Natural killer cell (primary cell): ENCODE measurements around the gene OR13J1. TPM values are rescaled to one million over a fixed set of nuclear protein-coding genes. Genes with fewer than 3 reads are reported as not detected.

ENCODE experiments used
- ATAC-seq, 3 donors: fragments of 150-1000 bp in 2 of 3; fragments of 200-7000 bp in 1 of 3; cut with Tn5 transposase; 1 replicate in 1 of 3; 2 replicates in 2 of 3; pipeline ENCODE4 v1.10.0; 2021; ENCODE audit warnings: mild to moderate bottlenecking in 2 of 3, moderate library complexity in 2 of 3
- DNase-seq, 2 donors: peaks; one replicate each; pipeline versions ENCODE4 v3.0.0 to v3.0.0-alpha.2; 2013 to 2021; ENCODE audit warnings: mixed read lengths in 1 of 2
- H3K27ac ChIP-seq: one replicate; pipeline ENCODE4 v1.5.1; 2013; ENCODE audit warnings: mild to moderate bottlenecking, low read length
- H3K27me3 ChIP-seq: one replicate; pipeline ENCODE4 v1.6.1; 2013; ENCODE audit warnings: low read length; ENCODE audit not compliant: control insufficient read depth, insufficient read depth
- H3K36me3 ChIP-seq: one replicate; pipeline ENCODE4 v1.6.1; 2013; ENCODE audit warnings: low read length; ENCODE audit not compliant: control insufficient read depth, insufficient read depth
- H3K4me1 ChIP-seq: one replicate; pipeline ENCODE4 v1.6.1; 2013; ENCODE audit warnings: low read length; ENCODE audit not compliant: control insufficient read depth, insufficient read depth
- H3K4me3 ChIP-seq: one replicate; pipeline ENCODE4 v1.5.1; 2013; ENCODE audit warnings: low read length
- H3K9me3 ChIP-seq: one replicate; pipeline ENCODE4 v1.6.1; 2013; ENCODE audit warnings: low read length; ENCODE audit not compliant: control insufficient read depth, insufficient read depth
- H3K27ac Mint-ChIP-seq, 2 donors: one replicate each; pipeline ENCODE4 v1.8.0; 2022; ENCODE audit warnings: mild to moderate bottlenecking in 2 of 2, mixed read lengths in 2 of 2, moderate library complexity in 1 of 2
- H3K27me3 Mint-ChIP-seq, 2 donors: one replicate each; pipeline ENCODE4 v1.8.0; 2022; ENCODE audit warnings: low read depth in 2 of 2, mixed read lengths in 2 of 2
- H3K36me3 Mint-ChIP-seq: one replicate; pipeline ENCODE4 v1.8.0; 2022; ENCODE audit warnings: mixed read lengths
- H3K4me1 Mint-ChIP-seq, 2 donors: one replicate each; pipeline ENCODE4 v1.8.0; 2022; ENCODE audit warnings: mixed read lengths in 2 of 2
- H3K4me3 Mint-ChIP-seq: one replicate; pipeline ENCODE4 v1.8.0; 2022; ENCODE audit warnings: mild to moderate bottlenecking, moderate library complexity, mixed read lengths
- H3K9me3 Mint-ChIP-seq, 2 donors: one replicate each; pipeline ENCODE4 v1.8.0; 2022; ENCODE audit warnings: mixed read lengths in 2 of 2
- CTCF ChIP-seq: fragments of 200-600 bp; IDR thresholded peaks from one replicate; pipeline ENCODE4 v1.8.0; 2022; ENCODE audit warnings: antibody characterized with exemption
- WGBS: methylation state at CpG from one replicate; pipeline ENCODE4 v1.1.7; 2013; ENCODE audit warnings: missing lambda C conversion rate; ENCODE audit not compliant: insufficient coverage; 5-methylcytosine and 5-hydroxymethylcytosine counted together
- intact Hi-C: fragments of 100-400 bp; cut with micrococcal nuclease; formaldehyde crosslinking; loops from one replicate; pipeline ENCODE4 v1.14.2; 2022
- total RNA-seq, 4 donors: library from RNA; stranded (reverse); fragments of 120-200 nt in 1 of 4; gene quantifications; one replicate each; pipeline versions ENCODE4 v1.2.3 to v1.2.4, GENCODE V29; 2013 to 2022

OR13J1 gene
- total RNA-seq, 3 donors from 2014 or later (not counting 1 experiment from before 2014, with no cell fraction given), result not detected

DNA sequence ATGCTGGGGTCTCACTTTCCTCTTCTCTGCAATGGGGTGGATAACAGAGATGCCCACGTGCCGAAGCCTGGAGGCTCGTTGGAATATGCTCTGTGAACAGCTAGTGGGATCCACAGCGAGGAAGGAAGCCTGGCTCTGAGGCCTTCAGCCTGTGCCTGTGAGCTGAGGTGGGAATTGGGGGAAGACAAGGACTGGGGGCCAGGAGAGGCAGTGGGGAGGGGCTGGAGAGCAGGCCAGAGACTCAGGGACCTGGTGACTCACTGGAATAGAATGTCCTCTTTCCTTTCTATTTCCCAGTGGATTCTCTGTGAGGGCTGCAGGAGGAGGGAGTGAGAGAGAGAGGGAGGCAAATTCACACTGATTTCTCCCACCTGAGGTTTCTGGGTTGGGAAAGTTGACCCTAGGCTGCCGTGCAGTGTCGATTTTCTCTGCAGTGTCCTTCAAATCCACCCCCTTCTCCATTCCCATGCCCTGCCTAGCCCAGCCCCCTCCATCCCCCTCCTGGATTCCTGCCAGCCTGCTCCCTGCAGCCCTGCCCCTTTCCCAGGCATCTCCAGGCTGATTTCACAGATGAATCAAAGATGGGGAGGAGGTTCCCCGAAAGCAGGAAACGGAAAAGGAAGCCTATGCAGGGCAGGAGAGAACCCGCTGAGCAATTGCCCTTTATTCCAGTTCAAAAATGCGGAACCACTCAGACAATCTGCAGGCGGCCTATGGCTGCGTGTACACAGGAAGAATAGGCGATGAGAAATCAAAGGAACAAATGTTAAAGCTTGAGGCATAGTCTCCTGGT, 37.7 kb upstream of the OR13J1 start:
- Histone ChIP-seq H3K4me3 (no peak overlapping the region), H3K27me3 (no peaks in the 10 kb centered on the region), H3K27ac (no peak overlapping the region), H3K4me1 (peaks cover 30% of the 10 kb centered on the region), H3K9me3 (no peaks in the 10 kb centered on the region), H3K36me3 (no peaks in the 10 kb centered on the region)
- ATAC-seq (no peak), DNase-seq (peak in 1 of 2 donors; percentile 26)
- 52% methylated on average over 13 of the region's 13 CpGs for WGBS
- Mint-ChIP-seq H3K4me3 (no peak overlapping the region), H3K36me3 (no peaks in the 10 kb centered on the region), H3K27ac (no peak overlapping the region), H3K4me1 (peaks cover 0 to 12% of the 10 kb centered on the region in 2 donors), H3K27me3 (peaks cover 2 to 6% of the 10 kb centered on the region in 2 donors), H3K9me3 (no peaks in the 10 kb centered on the region)
- no peak for TF ChIP-seq CTCF
- intact Hi-C loops, result no loop called here

DNA sequence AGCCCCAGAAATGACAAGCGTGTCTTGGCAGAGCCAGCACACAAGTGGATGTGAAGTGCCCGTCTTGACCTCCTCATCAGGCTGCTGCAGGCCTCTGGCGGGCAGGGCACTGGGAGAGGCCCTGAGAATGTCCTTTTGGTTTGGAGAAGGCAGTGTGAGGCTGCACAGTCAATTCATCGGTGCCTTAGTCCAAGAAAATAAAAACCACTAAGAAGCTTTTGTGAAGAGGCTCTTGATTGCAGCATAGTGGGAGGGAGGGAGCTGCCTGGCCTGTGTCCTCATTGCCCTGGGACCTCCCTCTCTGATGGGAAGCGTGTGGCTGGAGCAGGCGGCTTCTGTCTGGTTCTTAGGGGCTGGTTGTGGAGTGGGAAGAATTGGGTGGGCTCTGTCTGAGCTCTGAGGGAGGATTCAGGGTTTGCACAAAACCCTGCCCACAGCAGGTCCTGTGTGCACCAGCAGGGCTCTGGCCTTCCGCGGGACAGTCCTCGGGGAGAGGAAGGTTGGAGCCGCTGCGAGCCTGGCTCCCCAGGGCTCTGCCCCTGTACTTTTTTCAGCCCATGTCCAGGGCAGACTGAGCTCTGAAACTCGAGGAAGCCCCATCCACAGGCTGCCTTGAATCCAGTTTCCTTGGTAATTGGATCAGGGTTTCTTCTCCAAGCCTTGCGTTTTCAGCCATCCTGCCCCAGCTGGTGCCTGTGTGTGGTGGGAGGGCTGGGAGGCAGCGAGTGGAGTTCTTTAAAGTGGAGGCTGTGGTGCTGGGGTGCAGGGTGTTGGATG, 36.9 kb upstream of the OR13J1 start:
- Mint-ChIP-seq H3K9me3 (no peaks in the 10 kb centered on the region), H3K4me3 (no peak overlapping the region), H3K4me1 (peaks cover 0 to 12% of the 10 kb centered on the region in 2 donors), H3K27me3 (peaks cover 9 to 10% of the 10 kb centered on the region in 2 donors), H3K27ac (no peak overlapping the region), H3K36me3 (no peaks in the 10 kb centered on the region)
- no peak for ATAC-seq
- peaks cover 30% of the 10 kb centered on the region for H3K4me1 ChIP-seq
- no peaks in the 10 kb centered on the region for H3K36me3 ChIP-seq
- DNase-seq, result no peak
- no peak overlapping the region for H3K4me3 ChIP-seq
- H3K27me3 ChIP-seq, result peaks cover 3% of the 10 kb centered on the region
- WGBS, result 90% methylated on average over 14 of the region's 14 CpGs
- no peaks in the 10 kb centered on the region for H3K9me3 ChIP-seq
- no peak overlapping the region for H3K27ac ChIP-seq
- intact Hi-C loops, result no loop called here
- no peak for TF ChIP-seq CTCF

- no peak within 1 kb of the TSS for H3K27ac Mint-ChIP-seq
- peaks cover 12 to 21% of the 10 kb centered on the region in 2 donors for H3K27me3 Mint-ChIP-seq
- H3K36me3 ChIP-seq, result no peaks in the 10 kb centered on the region
- no peak for DNase-seq
- no peaks in the 10 kb centered on the region for H3K36me3 Mint-ChIP-seq
- H3K4me3 ChIP-seq, result no peak within 1 kb of the TSS
- TF ChIP-seq CTCF, result no peak
- H3K4me1 Mint-ChIP-seq, result peaks cover 0 to 10% of the 10 kb centered on the region in 2 donors
- H3K4me1 ChIP-seq, result peaks cover 25% of the 10 kb centered on the region
- H3K4me3 Mint-ChIP-seq, result no peak within 1 kb of the TSS
- H3K9me3 Mint-ChIP-seq, result no peaks in the 10 kb centered on the region
- H3K27me3 ChIP-seq, result peaks cover 3% of the 10 kb centered on the region
- WGBS, result 90% methylated on average over 26 of the region's 30 CpGs
- intact Hi-C loops, result no loop called here
- no peak within 1 kb of the TSS for H3K27ac ChIP-seq
- ATAC-seq, result no peak
- no peaks in the 10 kb centered on the region for H3K9me3 ChIP-seq
Measured at GRCh38 chr9:35905912-35906679, 35.9 kb upstream of the OR13J1 start, which contains the start of gene HRCT1. Gene HRCT1, plus strand, starts transcription at chr9:35906202. Its CDS starts 86 bp downstream, at chr9:35906288.
